Neural progenitor cell (in vitro differentiated cells): ENCODE data around the gene TMEM130. TPM values are rescaled to one million over a fixed set of nuclear protein-coding genes. Genes with fewer than 3 reads are reported as not detected.

Experiments
- DNase-seq: peaks from one replicate; pipeline ENCODE4 v3.0.0-alpha.2; 2016; ENCODE audit warnings: low spot score
- H2AFZ ChIP-seq: fragments of 200-600 bp; sonication (generic); replicated peaks from 2 replicates; pipeline ENCODE4 v1.6.1; 2016; ENCODE audit warnings: antibody characterized with exemption
- H3F3A ChIP-seq: fragments of 200-600 bp; sonication (generic); 2 replicates; pipeline ENCODE4 v1.6.1; 2016; ENCODE audit warnings: antibody characterized with exemption, low read depth
- H3K27ac ChIP-seq: fragments of 200-600 bp; sonication (generic); 2 replicates; pipeline ENCODE4 v1.5.1; 2016; ENCODE audit warnings: mild to moderate bottlenecking
- H3K27me3 ChIP-seq: fragments of 200-600 bp; sonication (generic); 2 replicates; pipeline ENCODE4 v1.6.1; 2016; ENCODE audit warnings: mild to moderate bottlenecking, moderate library complexity
- H3K36me3 ChIP-seq: fragments of 200-600 bp; sonication (generic); 2 replicates; pipeline ENCODE4 v1.5.1; 2016
- H3K4me1 ChIP-seq: fragments of 200-600 bp; sonication (generic); 2 replicates; pipeline ENCODE4 v1.6.1; 2016; ENCODE audit warnings: mixed run types
- H3K4me2 ChIP-seq: fragments of 200-600 bp; sonication (generic); 2 replicates; pipeline ENCODE4 v1.6.1; 2016
- H3K4me3 ChIP-seq: fragments of 200-600 bp; sonication (generic); 2 replicates; pipeline ENCODE4 v1.5.1; 2016
- H3K79me2 ChIP-seq: fragments of 200-600 bp; sonication (generic); 2 replicates; pipeline ENCODE4 v1.6.1; 2016; ENCODE audit warnings: low read depth
- H3K9ac ChIP-seq: fragments of 200-600 bp; sonication (generic); 2 replicates; pipeline ENCODE4 v1.6.1; 2016
- H3K9me3 ChIP-seq: fragments of 200-600 bp; sonication (generic); 2 replicates; pipeline ENCODE4 v1.5.1; 2016; ENCODE audit warnings: low read depth
- H4K20me1 ChIP-seq: fragments of 200-600 bp; sonication (generic); 2 replicates; pipeline ENCODE4 v1.6.1; 2016; ENCODE audit warnings: low read depth
- H3K27ac Mint-ChIP-seq: 3 replicates; pipeline ENCODE4 v1.8.0; 2021; ENCODE audit warnings: mixed read lengths
- H3K27me3 Mint-ChIP-seq: 2 replicates; pipeline ENCODE4 v1.8.0; 2022; ENCODE audit warnings: low read depth, mild to moderate bottlenecking, inconsistent platforms, moderate library complexity, mixed read lengths; ENCODE audit not compliant: insufficient read depth
- H3K36me3 Mint-ChIP-seq: 3 replicates; pipeline ENCODE4 v1.8.0; 2021; ENCODE audit warnings: mixed read lengths
- H3K4me1 Mint-ChIP-seq: 3 replicates; pipeline ENCODE4 v1.8.0; 2021; ENCODE audit warnings: mixed read lengths
- H3K4me3 Mint-ChIP-seq: 3 replicates; pipeline ENCODE4 v1.8.0; 2021; ENCODE audit warnings: mild to moderate bottlenecking, moderate library complexity, mixed read lengths
- H3K9me3 Mint-ChIP-seq: 3 replicates; pipeline ENCODE4 v1.8.0; 2020; ENCODE audit warnings: mixed read lengths
- EZH2 ChIP-seq: fragments of 200-600 bp; sonication (generic); IDR thresholded peaks from 2 replicates; pipeline ENCODE4 v1.6.1; 2017; ENCODE audit warnings: antibody characterized with exemption, mild to moderate bottlenecking, moderate library complexity
- EZH2phosphoT487 ChIP-seq: fragments of 200-600 bp; sonication (generic); IDR thresholded peaks from 2 replicates; pipeline ENCODE4 v1.6.1; 2017; ENCODE audit warnings: antibody characterized with exemption
- total RNA-seq: library from RNA; depleted of rRNA; stranded (reverse); fragments of >200 nt; gene quantifications from 2 replicates; pipeline ENCODE4 v1.2.3, GENCODE V29; 2015; ENCODE audit warnings: low replicate concordance
- TF ChIP-seq, protein P1 (sequence below): fragments of 200-600 bp; sonication (generic); IDR thresholded peaks from 2 replicates; pipeline ENCODE4 v1.5.1; 2017; ENCODE audit warnings: antibody characterized with exemption, mild to moderate bottlenecking

The TMEM130 gene
- total RNA-seq, 1 donor from 2014 or later, result 1.0 TPM

- Mint-ChIP-seq H3K4me1 (peaks cover 10% of the 10 kb centered on the region), H3K36me3 (no peaks in the 10 kb centered on the region), H3K27ac (peak overlapping the region; percentile 60), H3K9me3 (no peaks in the 10 kb centered on the region), H3K27me3 (peaks cover 18% of the 10 kb centered on the region), H3K4me3 (no peak overlapping the region)
- Histone ChIP-seq H2AFZ (peak overlapping the region; percentile 76), H3K36me3 (no peaks in the 10 kb centered on the region), H3K9ac (no peak overlapping the region), H3K4me1 (no peaks in the 10 kb centered on the region), H3K27me3 (no peaks in the 10 kb centered on the region), H4K20me1 (no peaks in the 10 kb centered on the region), H3K4me3 (no peak overlapping the region), H3F3A (no peaks in the 10 kb centered on the region), H3K27ac (no peak overlapping the region), H3K79me2 (no peaks in the 10 kb centered on the region), H3K9me3 (no peaks in the 10 kb centered on the region), H3K4me2 (no peak overlapping the region)
- TF ChIP-seq, protein P1, sequence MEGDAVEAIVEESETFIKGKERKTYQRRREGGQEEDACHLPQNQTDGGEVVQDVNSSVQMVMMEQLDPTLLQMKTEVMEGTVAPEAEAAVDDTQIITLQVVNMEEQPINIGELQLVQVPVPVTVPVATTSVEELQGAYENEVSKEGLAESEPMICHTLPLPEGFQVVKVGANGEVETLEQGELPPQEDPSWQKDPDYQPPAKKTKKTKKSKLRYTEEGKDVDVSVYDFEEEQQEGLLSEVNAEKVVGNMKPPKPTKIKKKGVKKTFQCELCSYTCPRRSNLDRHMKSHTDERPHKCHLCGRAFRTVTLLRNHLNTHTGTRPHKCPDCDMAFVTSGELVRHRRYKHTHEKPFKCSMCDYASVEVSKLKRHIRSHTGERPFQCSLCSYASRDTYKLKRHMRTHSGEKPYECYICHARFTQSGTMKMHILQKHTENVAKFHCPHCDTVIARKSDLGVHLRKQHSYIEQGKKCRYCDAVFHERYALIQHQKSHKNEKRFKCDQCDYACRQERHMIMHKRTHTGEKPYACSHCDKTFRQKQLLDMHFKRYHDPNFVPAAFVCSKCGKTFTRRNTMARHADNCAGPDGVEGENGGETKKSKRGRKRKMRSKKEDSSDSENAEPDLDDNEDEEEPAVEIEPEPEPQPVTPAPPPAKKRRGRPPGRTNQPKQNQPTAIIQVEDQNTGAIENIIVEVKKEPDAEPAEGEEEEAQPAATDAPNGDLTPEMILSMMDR, result no peak
- TF ChIP-seq EZH2 (no peak), EZH2phosphoT487 (no peak)
- DNase-seq, result no peak
Observed at GRCh38 chr7:98826811-98827231, 43.0 kb downstream of the TMEM130 start.

- Histone ChIP-seq H3K4me1 (no peaks in the 10 kb centered on the region), H4K20me1 (no peaks in the 10 kb centered on the region), H3K79me2 (no peaks in the 10 kb centered on the region), H2AFZ (peak overlapping the region; percentile 76), H3K36me3 (no peaks in the 10 kb centered on the region), H3K9ac (no peak overlapping the region), H3K4me3 (no peak overlapping the region), H3K9me3 (no peaks in the 10 kb centered on the region), H3K27ac (no peak overlapping the region), H3F3A (no peaks in the 10 kb centered on the region), H3K4me2 (no peak overlapping the region), H3K27me3 (no peaks in the 10 kb centered on the region)
- DNase-seq, result no peak
- H3K36me3 Mint-ChIP-seq, result no peaks in the 10 kb centered on the region
- TF ChIP-seq EZH2, result no peak
- TF ChIP-seq, protein P1, result no peak
- no peak for TF ChIP-seq EZH2phosphoT487
- H3K4me3 Mint-ChIP-seq, result no peak overlapping the region
- H3K27ac Mint-ChIP-seq, result no peak overlapping the region
- H3K4me1 Mint-ChIP-seq, result peaks cover 13% of the 10 kb centered on the region
- no peaks in the 10 kb centered on the region for H3K9me3 Mint-ChIP-seq
- H3K27me3 Mint-ChIP-seq, result peaks cover 14% of the 10 kb centered on the region
Observed at GRCh38 chr7:98826387-98826786, 43.4 kb downstream of the TMEM130 start.

DNA sequence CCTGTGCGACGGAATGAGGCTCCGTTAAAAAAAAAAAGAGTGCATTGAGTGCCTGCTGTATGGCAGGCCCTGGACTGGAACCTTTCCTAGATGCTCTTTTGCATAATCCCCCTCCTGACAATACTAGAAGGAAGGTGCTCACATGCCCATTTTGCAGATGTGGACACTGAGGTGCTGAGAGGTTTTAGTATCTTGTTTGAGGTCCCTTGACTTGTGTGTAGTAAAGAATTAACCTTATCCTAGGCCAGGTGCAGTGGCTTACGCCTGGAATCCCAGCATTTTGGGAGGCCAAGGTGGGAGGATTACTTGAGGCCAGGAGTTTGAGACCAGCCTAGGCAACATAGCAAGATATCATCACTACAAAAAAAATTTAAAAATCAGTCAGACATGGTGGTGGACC is 46.6 kb downstream of the TMEM130 start:
- Histone ChIP-seq H3K36me3 (no peaks in the 10 kb centered on the region), H3K27me3 (no peaks in the 10 kb centered on the region), H4K20me1 (no peaks in the 10 kb centered on the region), H2AFZ (no peak overlapping the region), H3K4me1 (no peaks in the 10 kb centered on the region), H3K4me3 (no peak overlapping the region), H3K9ac (no peak overlapping the region), H3F3A (no peaks in the 10 kb centered on the region), H3K4me2 (no peak overlapping the region), H3K27ac (no peak overlapping the region), H3K9me3 (no peaks in the 10 kb centered on the region), H3K79me2 (no peaks in the 10 kb centered on the region)
- TF ChIP-seq, protein P1, result no peak
- TF ChIP-seq EZH2 (no peak), EZH2phosphoT487 (no peak)
- Mint-ChIP-seq H3K4me1 (peaks cover 15% of the 10 kb centered on the region), H3K9me3 (no peaks in the 10 kb centered on the region), H3K4me3 (no peak overlapping the region), H3K27me3 (peaks cover 11% of the 10 kb centered on the region), H3K36me3 (no peaks in the 10 kb centered on the region), H3K27ac (no peak overlapping the region)
- DNase-seq, result no peak
